ENCODE results near the gene ARHGAP23. TPM values are rescaled to one million over a fixed set of nuclear protein-coding genes. Genes with fewer than 3 reads are reported as not detected.
"Not testable (repeated sequence)": the region's sequence is repeated elsewhere in the genome, so short reads cannot be mapped to it uniquely, and the experiment has no call there.

The ARHGAP23 gene
- total RNA-seq, 1 donor from 2014 or later, result 0.61 TPM

- no peak overlapping the region for H3K27ac Mint-ChIP-seq
- intact Hi-C loops (cut with micrococcal nuclease), result no loop called here
- H3K36me3 Mint-ChIP-seq (ENCODE audit: low read depth), result no peaks in the 10 kb centered on the region
- no peak for DNase-seq
- no peaks in the 10 kb centered on the region for H3K9me3 Mint-ChIP-seq
- no peaks in the 10 kb centered on the region for H3K27me3 Mint-ChIP-seq
- H3K4me3 Mint-ChIP-seq, result no peak overlapping the region
- no peaks in the 10 kb centered on the region for H3K4me1 Mint-ChIP-seq
These were observed 38.4 kb downstream of the ARHGAP23 start for GRCh38 chr17:38466346-38467315.

GRCh38 chr17:38467491-38467890, 39.2 kb downstream of the ARHGAP23 start:
- no peaks in the 10 kb centered on the region for H3K4me1 Mint-ChIP-seq
- no peaks in the 10 kb centered on the region for H3K36me3 Mint-ChIP-seq (ENCODE audit: low read depth)
- H3K27me3 Mint-ChIP-seq, result no peaks in the 10 kb centered on the region
- H3K4me3 Mint-ChIP-seq, result no peak overlapping the region
- no peaks in the 10 kb centered on the region for H3K9me3 Mint-ChIP-seq
- intact Hi-C loops (cut with micrococcal nuclease), result no loop called here
- H3K27ac Mint-ChIP-seq, result no peak overlapping the region
- DNase-seq, result no peak

GRCh38 chr17:38469875-38470274, 41.6 kb downstream of the ARHGAP23 start:
- H3K4me3 Mint-ChIP-seq, result no peak overlapping the region
- H3K36me3 Mint-ChIP-seq (ENCODE audit: low read depth), result no peaks in the 10 kb centered on the region
- H3K4me1 Mint-ChIP-seq, result no peaks in the 10 kb centered on the region
- intact Hi-C loops (cut with micrococcal nuclease), result no loop called here
- no peak for DNase-seq
- no peaks in the 10 kb centered on the region for H3K9me3 Mint-ChIP-seq
- H3K27me3 Mint-ChIP-seq, result no peaks in the 10 kb centered on the region
- no peak overlapping the region for H3K27ac Mint-ChIP-seq

GRCh38 chr17:38471253-38471652, 43.0 kb downstream of the ARHGAP23 start:
- H3K4me3 Mint-ChIP-seq; H3K4me1 Mint-ChIP-seq; H3K36me3 Mint-ChIP-seq (ENCODE audit: low read depth); H3K27me3 Mint-ChIP-seq; DNase-seq; H3K9me3 Mint-ChIP-seq; H3K27ac Mint-ChIP-seq; intact Hi-C loops (cut with micrococcal nuclease): not testable (repeated sequence)

- H3K27me3 Mint-ChIP-seq; DNase-seq; H3K4me3 Mint-ChIP-seq; H3K9me3 Mint-ChIP-seq; intact Hi-C loops (cut with micrococcal nuclease); H3K27ac Mint-ChIP-seq; H3K36me3 Mint-ChIP-seq (ENCODE audit: low read depth); H3K4me1 Mint-ChIP-seq: not testable (repeated sequence)
These were observed 46.4 kb downstream of the ARHGAP23 start for GRCh38 chr17:38474666-38475065.

GRCh38 chr17:38476549-38476948, 48.3 kb downstream of the ARHGAP23 start:
- no peak for DNase-seq
- Mint-ChIP-seq H3K4me1 (no peaks in the 10 kb centered on the region), H3K36me3 (ENCODE audit: low read depth) (no peaks in the 10 kb centered on the region), H3K27me3 (no peaks in the 10 kb centered on the region), H3K9me3 (no peaks in the 10 kb centered on the region), H3K27ac (no peak overlapping the region), H3K4me3 (no peak overlapping the region)
- intact Hi-C loops (cut with micrococcal nuclease), result no loop called here

GRCh38 chr17:38477417-38477816, 49.2 kb downstream of the ARHGAP23 start:
- H3K27ac Mint-ChIP-seq; H3K27me3 Mint-ChIP-seq; H3K36me3 Mint-ChIP-seq (ENCODE audit: low read depth); H3K4me1 Mint-ChIP-seq; intact Hi-C loops (cut with micrococcal nuclease); DNase-seq; H3K9me3 Mint-ChIP-seq; H3K4me3 Mint-ChIP-seq: not testable (repeated sequence)

- DNase-seq; H3K27ac Mint-ChIP-seq; H3K9me3 Mint-ChIP-seq; H3K4me1 Mint-ChIP-seq; H3K27me3 Mint-ChIP-seq; H3K4me3 Mint-ChIP-seq; intact Hi-C loops (cut with micrococcal nuclease); H3K36me3 Mint-ChIP-seq (ENCODE audit: low read depth): not testable (repeated sequence)
These were observed 49.7 kb downstream of the ARHGAP23 start for GRCh38 chr17:38477951-38478350.

GRCh38 chr17:38478667-38479066, 50.4 kb downstream of the ARHGAP23 start:
- H3K36me3 Mint-ChIP-seq (ENCODE audit: low read depth); H3K9me3 Mint-ChIP-seq; H3K4me1 Mint-ChIP-seq; H3K4me3 Mint-ChIP-seq; intact Hi-C loops (cut with micrococcal nuclease); H3K27ac Mint-ChIP-seq; H3K27me3 Mint-ChIP-seq; DNase-seq: not testable (repeated sequence)

- H3K36me3 Mint-ChIP-seq (ENCODE audit: low read depth); H3K4me3 Mint-ChIP-seq; H3K27ac Mint-ChIP-seq; DNase-seq; H3K9me3 Mint-ChIP-seq; H3K27me3 Mint-ChIP-seq; H3K4me1 Mint-ChIP-seq; intact Hi-C loops (cut with micrococcal nuclease): not testable (repeated sequence)
These were observed 53.9 kb downstream of the ARHGAP23 start for GRCh38 chr17:38482039-38482699.

GRCh38 chr17:38482700-38483043, 54.4 kb downstream of the ARHGAP23 start:
- DNase-seq; intact Hi-C loops (cut with micrococcal nuclease); H3K27me3 Mint-ChIP-seq; H3K9me3 Mint-ChIP-seq; H3K4me3 Mint-ChIP-seq; H3K27ac Mint-ChIP-seq; H3K36me3 Mint-ChIP-seq (ENCODE audit: low read depth); H3K4me1 Mint-ChIP-seq: not testable (repeated sequence)

- H3K9me3 Mint-ChIP-seq; H3K36me3 Mint-ChIP-seq (ENCODE audit: low read depth); H3K27me3 Mint-ChIP-seq; H3K4me3 Mint-ChIP-seq; H3K4me1 Mint-ChIP-seq: not testable (repeated sequence)
- intact Hi-C loops (cut with micrococcal nuclease), result loop anchor here (1.0 kb wide), 1 partner anchor 61 kb away; no protein-coding TSS in a partner anchor
- peak; percentile 87 for DNase-seq
- peak overlapping the region; percentile 32 for H3K27ac Mint-ChIP-seq
These were observed 56.2 kb downstream of the ARHGAP23 start for GRCh38 chr17:38484242-38485145.

GRCh38 chr17:38485146-38485468, 56.8 kb downstream of the ARHGAP23 start:
- Mint-ChIP-seq H3K4me3 (no peak overlapping the region), H3K9me3 (no peaks in the 10 kb centered on the region), H3K36me3 (ENCODE audit: low read depth) (no peaks in the 10 kb centered on the region), H3K4me1 (peaks cover 5% of the 10 kb centered on the region), H3K27me3 (peaks cover 10% of the 10 kb centered on the region), H3K27ac (no peak overlapping the region)
- no peak for DNase-seq
- intact Hi-C loops (cut with micrococcal nuclease), result loop anchor here (1.0 kb wide), 1 partner anchor 62 kb away; no protein-coding TSS in a partner anchor

Measured in activated CD4-positive, alpha-beta T cell treated with anti-CD3 and anti-CD28 coated beads, Interleukin-2, amount 10 ng/mL, durations not matched to agents 24 days and 14 days (primary cell).